HG02943 (cell line): Measurements from ENCODE around the gene ZBTB39.
"Not testable (repeated sequence)": the region's sequence is repeated elsewhere in the genome, so short reads cannot be mapped to it uniquely, and the experiment has no call there.

ENCODE experiments used
- ATAC-seq: cut with Tn5 transposase; IDR thresholded peaks from one replicate; pipeline ENCODE4 v1.9.1; 2021; ENCODE audit warnings: mild to moderate bottlenecking, low read depth, moderate library complexity; ENCODE audit not compliant: unreplicated experiment

Gene ZBTB39

GRCh38 chr12:56983386-56983785, 23.0 kb downstream of the ZBTB39 start:
- no peak for ATAC-seq

- ATAC-seq, result not testable (repeated sequence)
Measured at GRCh38 chr12:56982578-56983236, 23.6 kb downstream of the ZBTB39 start.

GRCh38 chr12:56980941-56981530, 25.3 kb downstream of the ZBTB39 start:
- no peak for ATAC-seq

GRCh38 chr12:56980268-56980667, 26.1 kb downstream of the ZBTB39 start:
- ATAC-seq, result no peak

- ATAC-seq, result no peak
Measured at GRCh38 chr12:56979628-56980027, 26.7 kb downstream of the ZBTB39 start.

- no peak for ATAC-seq
Measured at GRCh38 chr12:56978397-56979138, 27.8 kb downstream of the ZBTB39 start.

- ATAC-seq, result not testable (repeated sequence)
Measured at GRCh38 chr12:56977361-56977760, 29.0 kb downstream of the ZBTB39 start.

- not testable (repeated sequence) for ATAC-seq
Measured at GRCh38 chr12:56974224-56974623, 32.1 kb downstream of the ZBTB39 start.

- not testable (repeated sequence) for ATAC-seq
Measured at GRCh38 chr12:56968910-56969309, 37.4 kb downstream of the ZBTB39 start.

- ATAC-seq, result not testable (repeated sequence)
Measured at GRCh38 chr12:56965997-56966642, 40.2 kb downstream of the ZBTB39 start.

GRCh38 chr12:56965124-56965523, 41.2 kb downstream of the ZBTB39 start:
- not testable (repeated sequence) for ATAC-seq

GRCh38 chr12:56963557-56963956, 42.8 kb downstream of the ZBTB39 start:
- ATAC-seq, result not testable (repeated sequence)

GRCh38 chr12:56962247-56962646, 44.1 kb downstream of the ZBTB39 start:
- not testable (repeated sequence) for ATAC-seq

- ATAC-seq, result no peak
Measured at GRCh38 chr12:56958422-56958821, 47.9 kb downstream of the ZBTB39 start.

- no peak for ATAC-seq
Measured at GRCh38 chr12:56957229-56958052, 48.9 kb downstream of the ZBTB39 start, which contains the start of gene RDH16. Gene RDH16 (minus strand): TSS chr12:56957608. CDS start chr12:56957462, 146 bp downstream.

GRCh38 chr12:56955631-56956256, 50.6 kb downstream of the ZBTB39 start:
- no peak for ATAC-seq

GRCh38 chr12:56954958-56955355, 51.4 kb downstream of the ZBTB39 start:
- no peak for ATAC-seq

GRCh38 chr12:56954057-56954957, 52.0 kb downstream of the ZBTB39 start:
- ATAC-seq, result no peak

GRCh38 chr12:56953314-56953713, 53.0 kb downstream of the ZBTB39 start:
- no peak for ATAC-seq
